Keratinocyte (primary cell): ENCODE measurements around the gene FBXO27.

Experiments used
- EZH2 ChIP-seq: IDR thresholded peaks from one replicate; pipeline ENCODE4 v1.6.1; 2012; ENCODE audit warnings: inconsistent platforms, mild to moderate bottlenecking, low read length, moderate library complexity
- TF ChIP-seq, protein P1 (sequence below), 3 experiments: IDR thresholded peaks in 1 of 3; conservative IDR thresholded peaks in 1 of 3; optimal IDR thresholded peaks in 1 of 3; 2 replicates in 2 of 3; 3 replicates in 1 of 3; pipeline versions ENCODE3 to v1.5.1; 2011; ENCODE audit warnings: low read length in 3 of 3, mild to moderate bottlenecking in 3 of 3, moderate library complexity in 2 of 3, control low read depth in 1 of 3, inconsistent platforms in 1 of 3; ENCODE audit not compliant: insufficient read depth in 2 of 3; ENCODE audit errors: extremely low read depth in 1 of 3

DNA sequence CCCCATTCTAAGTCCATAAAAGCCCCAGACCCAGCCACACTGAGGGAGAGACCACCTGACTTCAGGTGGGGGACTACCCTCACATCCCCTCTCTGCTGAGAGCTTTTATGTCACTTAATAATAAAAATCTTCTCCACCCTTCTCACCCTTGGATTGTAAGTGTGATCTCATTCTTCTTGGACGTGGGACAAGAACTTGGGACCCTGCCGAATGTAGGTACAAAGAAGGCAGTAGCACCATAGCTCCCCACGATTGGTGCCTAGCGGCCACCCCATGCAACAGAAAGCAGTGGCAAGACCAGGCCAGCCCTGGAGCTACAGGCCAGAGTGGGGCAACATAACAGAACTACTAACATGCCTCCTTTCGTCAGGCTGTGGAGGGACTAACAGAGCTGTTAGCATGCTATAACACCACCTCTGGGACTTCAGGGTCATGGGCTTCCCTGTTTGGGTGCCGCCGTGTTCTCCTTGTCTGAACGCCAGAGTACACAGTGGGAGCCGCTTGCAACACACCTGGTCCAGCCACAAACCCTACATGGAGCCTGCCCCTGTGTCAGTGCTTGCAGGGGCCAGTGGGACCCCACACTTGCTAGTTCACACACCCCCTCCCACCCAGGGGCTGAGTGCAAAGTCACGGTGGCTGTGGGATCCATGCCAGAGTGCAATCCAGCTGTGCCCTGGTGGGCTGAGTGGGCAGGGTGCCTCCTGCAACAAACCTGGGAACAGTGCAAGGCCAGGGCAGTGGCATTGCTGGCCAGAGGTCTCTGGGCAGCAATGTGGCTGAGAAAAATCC is 51.6 kb downstream of the FBXO27 start:
- TF ChIP-seq, protein P1, sequence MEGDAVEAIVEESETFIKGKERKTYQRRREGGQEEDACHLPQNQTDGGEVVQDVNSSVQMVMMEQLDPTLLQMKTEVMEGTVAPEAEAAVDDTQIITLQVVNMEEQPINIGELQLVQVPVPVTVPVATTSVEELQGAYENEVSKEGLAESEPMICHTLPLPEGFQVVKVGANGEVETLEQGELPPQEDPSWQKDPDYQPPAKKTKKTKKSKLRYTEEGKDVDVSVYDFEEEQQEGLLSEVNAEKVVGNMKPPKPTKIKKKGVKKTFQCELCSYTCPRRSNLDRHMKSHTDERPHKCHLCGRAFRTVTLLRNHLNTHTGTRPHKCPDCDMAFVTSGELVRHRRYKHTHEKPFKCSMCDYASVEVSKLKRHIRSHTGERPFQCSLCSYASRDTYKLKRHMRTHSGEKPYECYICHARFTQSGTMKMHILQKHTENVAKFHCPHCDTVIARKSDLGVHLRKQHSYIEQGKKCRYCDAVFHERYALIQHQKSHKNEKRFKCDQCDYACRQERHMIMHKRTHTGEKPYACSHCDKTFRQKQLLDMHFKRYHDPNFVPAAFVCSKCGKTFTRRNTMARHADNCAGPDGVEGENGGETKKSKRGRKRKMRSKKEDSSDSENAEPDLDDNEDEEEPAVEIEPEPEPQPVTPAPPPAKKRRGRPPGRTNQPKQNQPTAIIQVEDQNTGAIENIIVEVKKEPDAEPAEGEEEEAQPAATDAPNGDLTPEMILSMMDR (optimal IDR thresholded peaks at IDR 0.05 in 1 of 3, IDR thresholded peaks at IDR 0.05 in 1 of 3, conservative IDR thresholded peaks at IDR 0.05 in 1 of 3; ENCODE audit: extremely low read depth in 1 of 3, insufficient read depth in 2 of 3, low read length in 3 of 3) = no peak
- TF ChIP-seq EZH2 = no peak
